Brain microvascular endothelial cell (primary cell): ENCODE results near the gene CLEC4G.

ENCODE experiments used
- DNase-seq: peaks from one replicate; pipeline ENCODE4 v3.0.0-alpha.2; 2020
- H3K27ac ChIP-seq: fragments of 250-450 bp; sonication (Bioruptor Pico); 2 replicates; pipeline ENCODE4 v1.5.1; 2020; ENCODE audit warnings: mild to moderate bottlenecking, moderate library complexity
- H3K27me3 ChIP-seq: fragments of 250-450 bp; sonication (Bioruptor Pico); replicated peaks from 2 replicates; pipeline ENCODE4 v1.5.1; 2020; ENCODE audit warnings: mild to moderate bottlenecking
- H3K36me3 ChIP-seq: fragments of 250-450 bp; sonication (Bioruptor Pico); replicated peaks from 2 replicates; pipeline ENCODE4 v1.5.1; 2020; ENCODE audit warnings: mild to moderate bottlenecking
- H3K4me3 ChIP-seq: 2 replicates; pipeline ENCODE4 v1.5.1; 2011; ENCODE audit warnings: low read depth, mild to moderate bottlenecking, control low read depth, low read length, moderate library complexity
- CTCF ChIP-seq: IDR thresholded peaks from 2 replicates; pipeline ENCODE4 v1.5.1; 2011; ENCODE audit warnings: low read depth, mild to moderate bottlenecking, moderate library complexity, low read length, control low read depth, inconsistent platforms; ENCODE audit errors: missing control alignments
- in situ Hi-C: cut with HindIII; loops from 2 replicates; pipeline ENCODE4 v1.10.0; 2017; ENCODE audit warnings: low sequenced_read_pairs, low pct_ligation_motif_present

Gene CLEC4G

DNA sequence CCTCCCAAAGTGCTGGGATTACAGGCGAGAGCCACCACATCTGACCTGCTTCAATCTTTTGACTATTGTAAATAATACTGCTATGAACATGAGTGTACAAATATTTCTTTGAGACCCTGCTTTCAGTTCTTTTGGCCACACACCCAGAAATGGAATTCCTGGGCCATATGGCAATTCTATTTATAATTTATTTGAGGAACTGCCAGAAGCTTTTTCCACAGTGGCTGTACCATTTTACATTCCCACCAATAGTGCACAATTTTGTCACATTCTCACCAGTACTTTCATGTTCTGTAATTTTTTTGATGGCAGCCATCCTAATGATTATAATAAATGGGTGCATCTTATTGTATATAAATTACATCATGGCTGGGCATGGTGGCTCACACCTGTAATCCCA is 16.2 kb downstream of the CLEC4G start:
- no peak for DNase-seq
- TF ChIP-seq CTCF: no peak
- H3K27me3 ChIP-seq: no peaks in the 10 kb centered on the region

DNA sequence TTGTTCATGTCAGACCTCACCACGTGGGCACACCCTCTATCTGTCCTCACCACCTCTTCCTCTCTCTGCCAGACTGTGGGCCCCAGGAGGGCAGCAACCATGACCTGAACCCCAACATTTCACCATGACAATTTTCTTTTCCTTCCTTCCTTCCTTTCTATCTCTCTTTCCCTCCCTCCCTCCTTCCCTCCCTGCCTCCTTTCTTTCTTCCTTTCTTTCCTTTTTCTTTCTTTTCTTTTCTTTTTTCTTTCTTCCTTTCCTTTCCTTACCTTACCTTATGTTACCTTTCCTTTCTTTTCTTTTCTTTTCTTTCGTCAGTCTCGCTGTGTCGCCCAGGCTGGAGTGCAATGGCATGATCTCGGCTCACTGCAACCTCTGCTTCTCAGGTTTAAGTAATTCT is 21.3 kb downstream of the CLEC4G start:
- in situ Hi-C loops: no loop called here
- no peak for DNase-seq
- Histone ChIP-seq H3K27ac (no peak overlapping the region), H3K4me3 (no peak overlapping the region), H3K27me3 (no peaks in the 10 kb centered on the region), H3K36me3 (no peaks in the 10 kb centered on the region)
- no peak for TF ChIP-seq CTCF

More for the DNA sequence above, 16.2 kb downstream of the CLEC4G start:
- in situ Hi-C loops: no loop called here
- no peak overlapping the region for H3K4me3 ChIP-seq
- no peak overlapping the region for H3K27ac ChIP-seq
- no peaks in the 10 kb centered on the region for H3K36me3 ChIP-seq

- Histone ChIP-seq H3K27ac (no peak overlapping the region), H3K4me3 (no peak overlapping the region), H3K36me3 (no peaks in the 10 kb centered on the region), H3K27me3 (no peaks in the 10 kb centered on the region)
- no peak for DNase-seq
- no peak for TF ChIP-seq CTCF
- in situ Hi-C loops: no loop called here
Measured at GRCh38 chr19:7709932-7710460, 21.9 kb downstream of the CLEC4G start.

- in situ Hi-C loops: no loop called here
- Histone ChIP-seq H3K36me3 (no peaks in the 10 kb centered on the region), H3K27me3 (no peaks in the 10 kb centered on the region), H3K27ac (no peak overlapping the region), H3K4me3 (no peak overlapping the region)
- no peak for DNase-seq
- TF ChIP-seq CTCF: no peak
Measured at GRCh38 chr19:7706955-7707456, 24.9 kb downstream of the CLEC4G start.

GRCh38 chr19:7706188-7706954 is 25.5 kb downstream of the CLEC4G start:
- Histone ChIP-seq H3K27me3 (no peaks in the 10 kb centered on the region), H3K4me3 (no peak overlapping the region), H3K36me3 (no peaks in the 10 kb centered on the region), H3K27ac (no peak overlapping the region)
- in situ Hi-C loops: no loop called here
- no peak for DNase-seq
- TF ChIP-seq CTCF: no peak
